PFSK-1 (cell line): ENCODE results near the gene TNFSF15.

Experiments used
- POLR2AphosphoS5 ChIP-seq: IDR thresholded peaks from 2 replicates; pipeline ENCODE4 v1.6.1; 2012; ENCODE audit warnings: low read depth, mild to moderate bottlenecking, control low read depth, low read length, moderate library complexity
- REST ChIP-seq, 2 experiments: IDR thresholded peaks; 2 replicates each; pipeline versions ENCODE4 v1.6.1 to v1.8.0; 2011 to 2012; ENCODE audit warnings: low read depth in 2 of 2, low read length in 2 of 2, control low read depth in 1 of 2, inconsistent platforms in 1 of 2, mild to moderate bottlenecking in 1 of 2, moderate library complexity in 1 of 2; ENCODE audit not compliant: insufficient read depth in 1 of 2
- SIN3A ChIP-seq: IDR thresholded peaks from 2 replicates; pipeline ENCODE4 v1.6.1; 2012; ENCODE audit warnings: mild to moderate bottlenecking, low read length, moderate library complexity, borderline replicate concordance; ENCODE audit not compliant: insufficient read depth
- TAF1 ChIP-seq: IDR thresholded peaks from 2 replicates; pipeline ENCODE4 v1.6.1; 2012; ENCODE audit warnings: low read length, control low read depth, borderline replicate concordance; ENCODE audit not compliant: insufficient read depth

- TF ChIP-seq TAF1 (no peak), POLR2AphosphoS5 (no peak), REST (IDR thresholded peaks at IDR 0.05; ENCODE audit: insufficient read depth in 1 of 2, low read depth in 2 of 2, low read length in 2 of 2) (no peak), SIN3A (no peak)
Observed at GRCh38 chr9:114757984-114758383, 47.9 kb downstream of the TNFSF15 start.
